Stimulated activated CD4-positive, alpha-beta T cell treated with anti-CD3 and anti-CD28 coated beads, Interleukin-4, amount 100 ng/mL, for 24 hours (primary cell): ENCODE results near the gene BIRC6.
A peak's percentile ranks its signal among the peaks of the same experiment; 100 is the strongest.
"Not testable (repeated sequence)": the region's sequence is repeated elsewhere in the genome, so short reads cannot be mapped to it uniquely, and the experiment has no call there.

ENCODE experiments used
- DNase-seq: peaks from one replicate; pipeline ENCODE4 v3.0.0-alpha.2; 2020

Gene BIRC6, protein sequence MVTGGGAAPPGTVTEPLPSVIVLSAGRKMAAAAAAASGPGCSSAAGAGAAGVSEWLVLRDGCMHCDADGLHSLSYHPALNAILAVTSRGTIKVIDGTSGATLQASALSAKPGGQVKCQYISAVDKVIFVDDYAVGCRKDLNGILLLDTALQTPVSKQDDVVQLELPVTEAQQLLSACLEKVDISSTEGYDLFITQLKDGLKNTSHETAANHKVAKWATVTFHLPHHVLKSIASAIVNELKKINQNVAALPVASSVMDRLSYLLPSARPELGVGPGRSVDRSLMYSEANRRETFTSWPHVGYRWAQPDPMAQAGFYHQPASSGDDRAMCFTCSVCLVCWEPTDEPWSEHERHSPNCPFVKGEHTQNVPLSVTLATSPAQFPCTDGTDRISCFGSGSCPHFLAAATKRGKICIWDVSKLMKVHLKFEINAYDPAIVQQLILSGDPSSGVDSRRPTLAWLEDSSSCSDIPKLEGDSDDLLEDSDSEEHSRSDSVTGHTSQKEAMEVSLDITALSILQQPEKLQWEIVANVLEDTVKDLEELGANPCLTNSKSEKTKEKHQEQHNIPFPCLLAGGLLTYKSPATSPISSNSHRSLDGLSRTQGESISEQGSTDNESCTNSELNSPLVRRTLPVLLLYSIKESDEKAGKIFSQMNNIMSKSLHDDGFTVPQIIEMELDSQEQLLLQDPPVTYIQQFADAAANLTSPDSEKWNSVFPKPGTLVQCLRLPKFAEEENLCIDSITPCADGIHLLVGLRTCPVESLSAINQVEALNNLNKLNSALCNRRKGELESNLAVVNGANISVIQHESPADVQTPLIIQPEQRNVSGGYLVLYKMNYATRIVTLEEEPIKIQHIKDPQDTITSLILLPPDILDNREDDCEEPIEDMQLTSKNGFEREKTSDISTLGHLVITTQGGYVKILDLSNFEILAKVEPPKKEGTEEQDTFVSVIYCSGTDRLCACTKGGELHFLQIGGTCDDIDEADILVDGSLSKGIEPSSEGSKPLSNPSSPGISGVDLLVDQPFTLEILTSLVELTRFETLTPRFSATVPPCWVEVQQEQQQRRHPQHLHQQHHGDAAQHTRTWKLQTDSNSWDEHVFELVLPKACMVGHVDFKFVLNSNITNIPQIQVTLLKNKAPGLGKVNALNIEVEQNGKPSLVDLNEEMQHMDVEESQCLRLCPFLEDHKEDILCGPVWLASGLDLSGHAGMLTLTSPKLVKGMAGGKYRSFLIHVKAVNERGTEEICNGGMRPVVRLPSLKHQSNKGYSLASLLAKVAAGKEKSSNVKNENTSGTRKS (N-terminal part only)

DNA sequence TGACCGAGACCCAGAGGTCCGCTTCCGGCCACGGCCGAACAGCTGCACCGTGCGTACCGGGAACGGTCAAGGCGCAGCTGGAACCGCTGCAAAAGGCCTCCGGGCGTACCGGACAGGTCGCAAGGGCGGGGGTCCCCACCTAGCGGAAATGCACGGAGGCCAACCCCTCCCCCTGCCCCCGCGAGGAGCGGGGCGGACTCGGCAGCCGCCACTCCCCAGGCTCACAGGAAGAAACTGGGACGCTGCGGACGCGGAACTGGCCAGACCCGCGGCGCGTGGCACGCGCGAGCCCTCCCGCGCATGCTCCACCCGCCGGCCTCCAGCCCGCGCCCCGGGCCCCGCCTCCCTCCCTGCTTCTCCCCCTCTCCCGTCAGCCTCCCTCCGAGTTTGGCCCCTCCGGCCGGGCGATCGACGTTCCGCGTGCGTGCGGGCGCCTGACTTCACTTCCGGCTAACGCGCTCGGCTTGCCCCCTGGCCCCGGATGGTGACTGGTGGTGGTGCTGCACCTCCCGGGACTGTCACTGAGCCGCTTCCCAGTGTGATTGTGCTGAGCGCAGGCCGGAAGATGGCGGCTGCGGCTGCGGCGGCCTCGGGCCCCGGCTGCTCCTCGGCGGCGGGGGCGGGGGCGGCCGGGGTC is at the start of gene BIRC6:
Gene BIRC6 (plus strand): TSS at position 343 of the 637 bp plus-strand sequence. CDS start 139 bp downstream, at position 482.
- DNase-seq: peak; percentile 97

DNA sequence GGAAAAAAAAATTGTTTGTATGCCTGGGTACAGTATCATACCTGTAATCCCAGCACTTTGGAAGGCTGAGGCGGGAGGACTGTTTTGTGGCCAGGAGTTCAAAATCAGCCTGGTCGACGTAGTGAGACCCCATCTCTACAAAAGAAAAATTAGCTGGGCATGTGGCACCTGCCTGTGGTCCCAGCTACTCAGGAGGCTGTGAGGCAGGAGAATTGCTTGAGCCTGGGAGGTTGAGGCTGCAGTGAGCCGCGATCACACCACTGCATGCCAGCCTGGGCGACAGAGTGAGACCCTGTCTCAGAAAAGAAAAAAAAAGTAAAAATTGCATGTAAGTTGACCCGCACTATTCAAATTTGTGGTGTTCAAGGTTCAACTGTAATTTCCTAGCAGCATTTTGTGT is 46.2 kb upstream of the BIRC6 start:
- DNase-seq: no peak

DNA sequence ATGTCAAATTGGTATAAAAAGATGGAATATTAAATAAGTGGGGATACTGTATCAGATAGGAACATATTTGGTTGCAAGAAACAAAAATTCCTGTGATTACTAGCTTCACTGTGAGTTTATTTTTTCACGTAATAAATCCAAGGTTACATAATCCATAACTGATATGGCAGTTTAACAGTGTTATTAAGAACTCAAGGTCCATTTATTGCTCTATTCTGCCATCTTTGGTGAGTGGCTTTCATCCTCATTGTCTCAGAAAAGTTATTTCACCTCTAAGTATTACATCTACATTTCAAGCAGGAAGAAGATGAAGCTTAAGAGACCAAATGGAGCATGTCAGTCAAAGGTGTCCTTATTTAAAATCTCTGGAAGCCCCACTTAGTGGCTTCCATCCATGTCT is 41.9 kb upstream of the BIRC6 start:
- no peak for DNase-seq

DNA sequence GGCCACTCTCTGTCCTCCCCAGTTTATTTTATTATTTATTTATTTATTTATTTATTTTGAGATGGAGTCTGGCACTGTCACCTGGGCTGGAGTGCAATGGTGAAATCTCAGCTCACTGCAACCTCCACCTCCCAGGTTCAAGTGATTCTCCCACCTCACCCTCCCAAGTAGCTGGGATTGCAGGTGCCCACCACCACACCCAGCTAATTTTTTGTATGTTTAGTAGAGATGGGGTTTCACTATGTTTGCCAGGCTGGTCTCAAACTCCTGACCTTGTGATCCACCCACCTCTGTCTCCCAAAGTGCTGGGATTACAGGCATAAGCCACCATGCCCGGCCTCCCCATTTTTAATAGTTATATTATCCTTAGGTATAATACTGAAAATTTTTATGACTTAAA is 28.1 kb upstream of the BIRC6 start:
- DNase-seq: not testable (repeated sequence)

DNA sequence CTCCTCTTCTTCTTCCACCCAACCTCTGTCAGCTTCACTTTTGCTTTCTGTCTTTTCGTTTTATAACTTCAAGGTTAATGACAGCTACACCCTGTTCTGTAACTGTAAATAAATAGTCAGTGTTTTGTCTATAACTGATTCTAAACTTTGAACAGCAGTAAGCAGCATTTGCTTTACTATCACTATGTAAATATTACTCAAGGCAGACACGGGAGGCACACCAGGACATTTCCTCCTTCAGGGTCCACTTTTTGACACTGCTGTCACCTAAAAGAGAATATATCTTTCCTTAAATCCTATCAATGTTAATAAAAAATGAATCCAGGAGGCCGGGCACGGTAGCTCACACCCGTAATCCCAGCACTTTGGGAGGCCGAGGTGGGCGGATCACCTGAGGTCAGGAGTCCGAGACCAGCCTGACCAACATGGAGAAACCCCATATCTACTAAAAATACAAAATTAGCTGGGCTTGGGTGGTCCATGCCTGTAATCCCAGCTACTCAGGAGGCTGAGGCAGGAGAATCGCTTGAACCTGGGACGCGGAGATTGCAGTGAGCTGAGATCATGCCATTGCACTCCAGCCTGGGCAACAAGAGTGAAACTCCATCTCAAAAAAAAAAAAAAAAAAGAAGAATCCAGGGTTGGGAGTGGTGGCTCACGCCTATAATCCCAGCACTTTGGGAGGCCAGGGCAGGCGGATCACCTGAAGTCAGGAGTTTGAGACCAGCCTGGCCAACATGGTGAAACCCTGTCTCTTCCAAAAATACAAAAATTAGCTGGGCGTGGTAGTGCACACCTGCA is 27.4 kb upstream of the BIRC6 start:
- not testable (repeated sequence) for DNase-seq

DNA sequence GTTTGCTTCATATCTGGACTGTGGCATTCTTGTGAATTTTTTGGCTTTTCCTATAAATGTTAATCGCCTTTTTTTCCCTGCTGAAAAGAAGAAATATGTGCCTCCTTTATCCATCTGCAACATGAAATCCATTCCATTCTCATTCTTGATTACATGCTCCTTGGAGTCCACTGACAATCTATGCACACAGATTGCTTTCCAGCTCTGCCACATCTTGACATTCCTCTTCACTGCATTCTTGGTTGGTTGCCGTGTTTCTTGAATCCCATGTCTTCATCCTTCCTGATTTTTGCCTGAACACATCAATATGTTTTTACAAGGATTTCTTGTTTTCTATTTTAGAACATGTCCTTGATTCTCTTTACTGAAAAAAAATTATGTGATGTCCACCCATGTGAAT is 26.7 kb upstream of the BIRC6 start:
- no peak for DNase-seq

DNA sequence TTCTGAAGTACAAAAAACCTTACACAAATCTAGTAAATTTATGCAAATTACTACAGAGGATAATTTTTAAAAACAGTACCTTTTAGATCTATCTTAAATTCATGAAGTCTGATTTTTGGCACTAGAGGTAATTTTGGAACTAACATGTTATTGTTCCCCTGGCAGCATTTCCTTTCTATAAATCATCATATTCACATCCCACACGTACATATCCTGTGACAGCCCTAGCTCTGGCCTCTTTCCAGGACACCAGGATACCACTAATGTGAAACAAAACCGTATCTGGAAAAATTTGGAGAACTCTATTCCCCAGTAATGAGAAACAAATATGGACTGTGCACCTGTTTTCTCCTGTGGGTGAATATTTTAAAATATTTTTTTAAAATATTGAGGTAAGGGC is 14.0 kb upstream of the BIRC6 start:
- no peak for DNase-seq

DNA sequence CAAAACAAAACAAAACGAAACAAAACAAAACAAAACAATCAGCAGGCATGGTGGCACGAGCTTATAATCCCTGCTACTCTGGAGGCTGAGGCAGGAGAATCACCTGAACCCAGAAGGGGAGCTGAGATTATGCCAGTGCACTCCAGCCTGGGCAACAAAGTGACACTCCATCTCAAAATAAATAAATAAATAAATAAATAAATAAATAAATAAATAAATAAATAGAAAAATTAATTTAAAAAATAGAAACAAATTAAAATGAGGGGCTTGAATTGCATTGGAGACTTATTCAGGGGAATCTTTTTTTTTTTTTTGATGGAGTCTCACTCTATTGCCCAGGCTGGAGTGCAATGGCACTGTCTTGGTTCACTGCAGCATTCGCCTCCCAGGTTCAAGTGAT is 6.0 kb upstream of the BIRC6 start:
- not testable (repeated sequence) for DNase-seq

DNA sequence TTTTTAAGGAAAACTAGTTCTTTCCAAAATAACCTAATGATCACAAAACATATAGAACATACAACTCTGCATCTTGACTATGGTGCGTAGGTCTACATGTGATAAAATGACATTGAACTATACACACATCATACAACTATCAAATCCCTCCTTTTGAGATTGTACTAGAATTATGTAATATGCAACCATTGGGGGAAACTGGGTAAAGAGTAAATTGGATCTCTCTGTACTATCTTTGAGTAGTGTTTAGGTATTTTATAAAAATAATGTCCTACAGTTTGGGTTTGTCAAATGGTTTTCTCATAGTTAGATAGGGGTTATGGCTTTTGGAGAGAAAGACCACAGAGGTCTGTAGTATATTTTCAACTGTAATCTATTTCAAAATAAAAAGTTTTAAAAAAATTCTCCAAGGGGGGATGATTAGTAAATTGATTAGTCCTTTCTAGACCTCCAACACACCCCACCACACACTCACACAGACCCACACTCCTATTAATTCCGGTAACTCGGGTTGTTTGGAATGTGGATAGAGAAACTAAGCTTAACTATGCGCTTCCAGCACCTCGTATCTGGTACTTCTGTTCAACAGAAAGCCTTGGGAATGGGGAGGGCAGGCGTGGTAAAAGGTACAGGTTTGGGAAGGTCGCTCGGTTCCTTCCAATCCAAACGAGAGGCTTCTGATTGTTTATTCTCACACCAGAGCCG is 695 bp upstream of the BIRC6 start:
- no peak for DNase-seq

DNA sequence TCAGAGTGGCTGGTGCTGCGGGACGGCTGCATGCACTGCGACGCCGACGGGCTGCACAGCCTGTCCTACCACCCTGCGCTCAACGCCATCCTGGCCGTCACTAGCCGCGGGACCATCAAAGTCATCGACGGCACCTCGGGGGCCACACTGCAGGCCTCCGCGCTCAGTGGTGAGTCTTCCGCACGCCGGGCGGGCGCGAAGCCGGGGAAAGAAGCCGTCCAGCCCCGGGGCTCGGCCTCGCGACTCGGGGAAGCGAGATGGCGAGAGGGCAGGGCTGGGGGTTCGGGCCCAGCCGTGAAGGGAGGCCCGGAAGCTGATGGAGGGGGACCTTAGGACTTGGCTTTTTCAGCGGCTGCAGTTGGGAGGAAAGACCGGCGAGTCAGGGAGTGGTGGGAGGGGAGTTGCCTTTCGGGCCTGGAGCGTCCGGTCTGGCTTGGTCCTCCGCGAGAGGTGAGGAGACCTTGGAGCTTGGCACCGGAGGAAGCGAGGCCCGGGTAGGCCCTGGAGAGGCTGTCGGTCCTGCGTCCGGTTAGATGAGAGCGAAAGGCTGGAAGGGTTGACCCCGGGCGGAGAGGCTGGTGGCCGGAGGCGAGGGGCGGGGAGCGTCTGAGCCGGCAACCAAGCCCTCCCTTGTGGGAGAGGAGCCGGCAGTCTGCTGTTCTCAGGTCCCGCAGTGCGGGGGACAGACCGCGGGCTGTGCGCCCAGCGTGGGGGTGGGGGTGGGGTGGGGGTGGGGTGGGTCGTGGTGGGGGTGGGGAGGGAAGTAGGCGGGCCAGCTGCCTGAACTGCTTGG is 691 bp downstream of the BIRC6 start:
- peak; percentile 39 for DNase-seq

DNA sequence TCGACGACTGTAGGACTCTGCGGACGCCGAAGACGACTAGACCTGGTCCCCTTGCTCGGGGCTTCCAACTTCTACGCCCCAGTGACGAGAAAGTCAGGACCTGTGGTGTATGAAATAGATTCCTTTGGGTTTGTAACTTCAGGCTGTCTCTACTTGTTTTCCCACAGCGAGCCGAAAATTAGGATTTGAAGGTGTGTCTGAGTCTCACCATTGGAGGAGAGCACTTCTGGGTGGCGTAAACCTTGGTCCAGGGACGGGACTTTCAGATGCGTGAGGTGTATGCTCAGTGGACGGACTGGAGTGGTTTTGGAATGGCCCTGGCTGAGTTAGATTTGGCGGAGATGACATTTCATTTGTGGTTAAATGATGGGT is 1.3 kb downstream of the BIRC6 start:
- DNase-seq: peak; percentile 9

DNA sequence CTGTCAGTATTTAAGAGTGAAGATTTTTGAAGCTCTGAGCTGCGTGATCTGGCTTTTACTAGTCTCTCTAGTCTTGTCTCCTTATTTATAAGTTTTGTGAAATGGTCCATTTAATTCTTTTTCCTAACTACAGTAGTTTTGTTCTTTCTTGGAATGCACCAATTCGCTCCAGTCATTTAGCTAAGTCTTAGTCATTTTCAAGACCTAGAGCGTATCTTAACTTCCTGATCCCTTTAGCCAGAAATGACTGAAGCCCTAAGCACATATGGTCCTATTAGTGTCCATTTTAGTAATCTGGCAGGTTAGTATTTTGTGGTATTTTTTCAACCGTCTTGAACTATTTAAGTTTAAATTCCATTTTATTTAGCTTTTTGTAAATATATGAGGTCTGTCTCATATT is 3.6 kb downstream of the BIRC6 start:
- DNase-seq: no peak

DNA sequence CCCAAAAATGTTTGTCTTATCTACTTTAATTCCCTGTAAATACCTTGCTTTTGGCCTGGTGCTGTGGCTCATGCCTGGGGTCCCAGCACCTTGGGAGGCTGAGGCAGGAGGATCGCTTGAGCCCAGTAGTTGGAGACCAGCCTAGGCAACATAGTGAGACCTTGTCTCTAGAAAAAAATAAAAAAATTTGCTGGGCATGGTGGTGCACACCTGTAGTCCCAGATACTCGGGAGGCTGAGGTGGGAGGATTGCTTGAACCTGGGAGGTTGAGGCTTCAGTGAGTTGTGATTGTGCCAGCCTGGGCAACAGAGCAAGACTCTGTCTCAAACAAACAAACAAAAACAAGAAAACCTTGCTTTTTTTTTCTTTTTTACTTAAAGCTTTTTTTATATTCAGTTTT is 6.2 kb downstream of the BIRC6 start:
- DNase-seq: not testable (repeated sequence)

DNA sequence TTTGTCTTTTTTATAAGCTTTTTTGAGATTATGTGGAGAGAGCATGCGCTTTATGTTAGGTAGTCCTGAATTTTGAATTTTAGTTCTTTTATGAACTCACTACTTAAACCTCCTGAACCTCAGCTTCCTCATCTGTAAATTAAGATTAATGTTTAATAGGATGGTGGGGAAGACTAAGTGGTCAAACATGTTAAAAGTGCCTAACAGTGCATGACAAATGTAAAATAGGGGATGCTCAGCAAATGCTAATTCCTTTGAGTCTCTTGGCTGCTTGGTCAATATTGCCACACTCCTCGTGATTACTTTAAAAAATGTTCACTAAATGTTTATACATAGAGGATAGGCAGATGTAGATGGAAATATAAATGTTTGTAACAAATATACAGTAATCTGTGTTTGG is 6.8 kb downstream of the BIRC6 start:
- no peak for DNase-seq

DNA sequence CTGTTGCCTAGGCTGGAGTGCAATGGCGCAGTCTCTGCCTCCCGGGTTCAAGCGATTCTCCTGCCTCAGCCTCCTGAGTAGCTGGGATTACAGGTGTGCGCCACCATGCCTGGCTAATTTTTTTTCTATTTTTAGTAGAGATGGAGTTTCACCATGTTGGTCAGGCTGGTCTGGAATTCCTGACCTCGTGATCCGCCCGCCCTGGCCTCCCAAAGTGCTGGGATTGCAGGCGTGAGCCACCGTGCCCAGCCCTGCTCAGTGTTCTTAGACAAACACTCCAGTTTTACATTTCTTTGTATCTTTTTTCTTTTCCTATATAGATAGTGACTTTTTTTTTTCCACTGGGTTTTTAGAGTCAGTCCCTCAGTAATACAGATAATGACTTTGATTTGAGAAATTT is 7.5 kb downstream of the BIRC6 start:
- not testable (repeated sequence) for DNase-seq

DNA sequence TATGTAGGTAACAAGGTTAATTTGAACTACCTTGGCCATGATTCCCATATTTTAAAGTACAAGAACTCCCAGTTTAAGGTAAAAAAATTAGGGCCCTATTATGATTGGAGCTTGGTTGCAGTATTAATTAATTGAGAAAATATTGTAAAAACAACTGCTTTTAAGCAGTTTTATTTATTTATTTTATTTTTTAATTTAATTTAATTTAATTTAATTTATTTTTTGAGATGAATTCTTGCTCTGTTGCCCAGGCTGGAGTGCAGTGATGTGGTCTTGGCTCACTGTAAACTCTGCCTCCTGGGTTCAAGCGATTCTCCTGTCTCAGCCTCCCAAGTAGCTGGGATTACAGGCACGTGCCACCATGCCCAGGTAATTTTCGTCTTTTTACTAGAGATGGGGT is 8.9 kb downstream of the BIRC6 start:
- DNase-seq: not testable (repeated sequence)

DNA sequence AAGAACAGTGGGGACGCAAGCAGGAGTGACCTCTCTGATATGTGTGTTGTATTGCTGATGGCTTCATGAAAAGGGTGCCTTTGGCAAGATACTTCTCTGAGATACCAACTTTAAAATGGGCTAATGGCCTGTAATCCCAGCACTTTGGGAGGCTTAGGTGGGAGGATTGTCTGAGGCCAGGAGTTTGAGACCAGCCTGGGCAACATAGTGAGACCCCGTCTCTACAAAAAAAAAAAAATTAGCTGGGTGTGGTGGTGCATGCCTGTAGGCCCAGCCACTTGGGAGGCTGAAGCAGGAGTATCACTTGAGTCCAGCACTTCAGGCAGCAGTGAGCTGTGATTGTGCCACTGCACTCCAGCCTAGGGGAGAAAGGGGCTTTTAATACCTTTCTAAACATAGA is 9.8 kb downstream of the BIRC6 start:
- no peak for DNase-seq

DNA sequence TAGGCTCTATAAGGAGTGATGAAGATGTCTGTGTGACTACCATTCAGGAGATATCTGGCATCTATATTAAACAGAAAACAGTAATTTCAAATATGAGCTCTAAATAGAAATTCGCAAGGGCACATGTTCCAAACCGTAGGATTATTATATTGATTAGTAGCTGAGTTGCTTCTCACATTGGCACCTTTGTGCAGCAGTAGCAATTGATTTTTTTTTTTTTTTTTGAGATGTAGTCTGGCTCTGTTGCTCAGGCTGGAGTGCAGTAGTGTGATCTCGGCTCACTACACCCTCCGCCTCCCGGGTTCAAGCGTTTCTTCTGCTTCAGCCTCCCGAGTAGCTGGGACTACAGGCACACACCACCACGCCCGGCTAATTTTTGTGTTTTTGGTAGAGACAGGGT is 12.4 kb downstream of the BIRC6 start:
- DNase-seq: no peak

DNA sequence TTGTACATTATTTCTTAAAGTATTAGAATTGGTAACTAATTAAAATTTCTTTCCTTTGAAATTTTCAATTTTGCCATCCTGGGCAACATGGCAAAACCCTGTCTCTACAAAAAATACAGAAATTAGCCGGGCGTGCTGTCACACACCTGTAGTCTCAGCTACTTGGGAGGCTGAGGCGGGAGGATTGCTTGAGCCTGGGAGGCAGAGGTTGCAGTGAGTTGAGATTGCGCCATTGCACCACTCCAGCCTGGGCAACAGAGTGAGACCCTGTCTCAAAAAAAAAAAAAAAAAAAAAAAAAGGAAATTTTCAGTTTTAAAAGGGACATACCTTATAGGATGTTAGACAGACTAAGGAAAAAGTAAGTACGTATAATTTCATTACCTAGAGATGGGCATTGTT is 14.1 kb downstream of the BIRC6 start:
- not testable (repeated sequence) for DNase-seq

DNA sequence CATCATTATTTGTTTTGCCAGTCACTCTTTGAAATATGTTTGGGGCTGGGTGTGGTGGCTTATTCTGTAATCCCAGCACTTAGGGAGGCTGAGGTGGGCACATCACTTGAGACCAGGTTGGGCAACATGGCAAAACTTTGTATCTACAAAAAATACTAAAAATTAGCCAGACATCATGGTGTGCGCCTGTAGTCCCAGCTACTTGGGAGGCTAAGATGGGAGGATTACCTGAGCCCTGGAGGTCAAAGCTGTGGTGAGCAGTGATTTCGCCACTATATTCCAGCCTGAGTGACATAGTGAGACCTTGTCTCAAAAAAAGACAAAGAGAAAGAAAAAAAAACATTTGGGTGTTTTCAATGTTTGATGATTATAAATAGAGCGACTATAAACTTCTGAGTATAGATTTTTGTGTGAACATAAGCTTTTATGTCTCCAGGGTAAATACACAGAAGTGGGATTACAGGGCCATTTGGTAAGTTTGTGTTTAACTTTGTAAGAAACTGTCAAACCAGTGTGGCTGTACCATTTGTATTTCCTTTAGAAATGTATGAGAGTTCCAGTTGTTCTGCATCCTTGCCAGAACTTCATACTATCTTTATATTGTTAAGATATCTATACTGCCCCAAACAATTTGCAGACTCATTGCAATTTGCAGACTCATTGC is 15.8 kb downstream of the BIRC6 start:
- DNase-seq: no peak
